Measurements from ENCODE around the gene KIF3A. TPM values are rescaled to one million over a fixed set of nuclear protein-coding genes. Genes with fewer than 3 reads are reported as not detected.

Gene KIF3A
- total RNA-seq, 1 experiment from 2014 or later, result 13.2 TPM

GRCh38 chr5:132780577-132780976 lies 43.2 kb upstream of the KIF3A start:
- H2BK120ac ChIP-seq (ENCODE audit: low read depth, low read length, poor library complexity, severe bottlenecking), result no peak overlapping the region
- no peak overlapping the region for H2BK12ac ChIP-seq (ENCODE audit: insufficient read length, low read depth, low read length)
- peaks cover 12 to 14% of the 10 kb centered on the region in 2 experiments for H3K4me1 Mint-ChIP-seq
- H3K27ac Mint-ChIP-seq, result no peak overlapping the region
- H3K27me3 ChIP-seq (ENCODE audit: insufficient read depth, low read length), result peaks cover 16% of the 10 kb centered on the region; the same call in 1 of the 2 replicates
- TF ChIP-seq CTCF (conservative IDR thresholded peaks at IDR 0.05), result no peak
- no peak overlapping the region for H2BK5ac ChIP-seq (ENCODE audit: insufficient read length, low read length)
- no peak overlapping the region for H2BK15ac ChIP-seq (ENCODE audit: low read depth, low read length)
- no peaks in the 10 kb centered on the region for H3K79me2 ChIP-seq (ENCODE audit: insufficient read depth, low read length)
- no peak overlapping the region for H3K4me3 Mint-ChIP-seq
- no peak overlapping the region for H3K14ac ChIP-seq (ENCODE audit: insufficient read depth, low read length)
- H3K27ac ChIP-seq (ENCODE audit: insufficient read length, low read depth, low read length), result no peak overlapping the region
- no peaks in the 10 kb centered on the region for H4K20me1 ChIP-seq (ENCODE audit: control insufficient read depth, insufficient read depth, insufficient read length)
- no peak overlapping the region for H3K23ac ChIP-seq (ENCODE audit: insufficient read length, low read depth, low read length)
- H3K23me2 ChIP-seq (ENCODE audit: insufficient read length, low read depth, low read length, poor library complexity, severe bottlenecking), result peaks cover 13% of the 10 kb centered on the region
- H4K8ac ChIP-seq (replicated peaks; ENCODE audit: insufficient read length, low read depth, low read length), result no peak overlapping the region
- no peak overlapping the region for H3T11ph ChIP-seq (ENCODE audit: low read length)
- H3K56ac ChIP-seq (ENCODE audit: insufficient read length, low read depth, low read length), result no peak overlapping the region
- no peak overlapping the region for H3K9ac ChIP-seq (ENCODE audit: extremely low read depth, insufficient read length, low read length)
- H3K18ac ChIP-seq (ENCODE audit: insufficient read length, low read depth, low read length), result no peak overlapping the region
- no peak overlapping the region for H2BK20ac ChIP-seq (ENCODE audit: low read depth, low read length, poor library complexity, severe bottlenecking)
- H3K4me1 ChIP-seq (ENCODE audit: insufficient read depth, low read length), result peaks cover 4% of the 10 kb centered on the region; the same call in 1 of the 2 replicates
- no CpG with 5 or more reads among the region's 1 CpG for WGBS (ENCODE audit: extremely low coverage, insufficient read length, low lambda C conversion rate)
- peaks cover 50% of the 10 kb centered on the region for H3K27me3 Mint-ChIP-seq (ENCODE audit: low read depth)
- no peak overlapping the region for H4K5ac ChIP-seq (ENCODE audit: insufficient read length, low read depth, low read length)
- H4K91ac ChIP-seq (ENCODE audit: insufficient read length, low read depth, low read length), result no peak overlapping the region
- H2AK5ac ChIP-seq (ENCODE audit: insufficient read length, low read length), result no peak overlapping the region
- no peak for DNase-seq
- H3K9me3 Mint-ChIP-seq, result no peaks in the 10 kb centered on the region; a peak in 1 of 5 replicates
- no peaks in the 10 kb centered on the region for H3K36me3 Mint-ChIP-seq (ENCODE audit: insufficient read depth in 1 of 3, low read depth in 3 of 3)
- H3K4ac ChIP-seq (ENCODE audit: low read depth, low read length), result no peak overlapping the region
- no peaks in the 10 kb centered on the region for H3K79me1 ChIP-seq (ENCODE audit: insufficient read depth, low read depth, low read length, poor library complexity, severe bottlenecking)
- H2AFZ ChIP-seq (ENCODE audit: low read length), result no peak overlapping the region
- no peaks in the 10 kb centered on the region for H3K9me3 ChIP-seq (ENCODE audit: control insufficient read depth, low read depth, low read length)
- no peak overlapping the region for H3K4me2 ChIP-seq (ENCODE audit: insufficient read depth, insufficient read length, low read length)
